Measurements from ENCODE around the gene INKA2.

GRCh38 chr1:111746614-111746999, 7.4 kb upstream of the INKA2 start:
- no peak for TF ChIP-seq POU2F2 (IDR thresholded peaks at IDR 0.05; ENCODE audit: low read depth, low read length)
- no peak for TF ChIP-seq POLR2AphosphoS5 (IDR thresholded peaks at IDR 0.05; ENCODE audit: low read depth, low read length)
